GM13977 (cell line): ENCODE data around the gene ZNF207.
"Not testable (repeated sequence)": the region's sequence is repeated elsewhere in the genome, so short reads cannot be mapped to it uniquely, and the experiment has no call there.

Experiments
- DNase-seq: peaks from one replicate; pipeline ENCODE4 v3.0.0; 2012; ENCODE audit warnings: low spot score
- CTCF ChIP-seq: IDR thresholded peaks from 2 replicates; pipeline ENCODE4 v1.5.1; 2012; ENCODE audit warnings: mild to moderate bottlenecking, control low read depth; ENCODE audit not compliant: insufficient read depth; ENCODE audit errors: extremely low read depth, missing control alignments
- in situ Hi-C: fragments of 300-500 bp; cut with MboI; formaldehyde crosslinking; loops from one replicate; pipeline ENCODE4 v1.12.0; 2022; ENCODE audit warnings: low sequenced_read_pairs, low pct_unique_long_range_greater_than_20kb, mixed read lengths, inconsistent platforms; ENCODE audit not compliant: unreplicated experiment

The ZNF207 gene

DNA sequence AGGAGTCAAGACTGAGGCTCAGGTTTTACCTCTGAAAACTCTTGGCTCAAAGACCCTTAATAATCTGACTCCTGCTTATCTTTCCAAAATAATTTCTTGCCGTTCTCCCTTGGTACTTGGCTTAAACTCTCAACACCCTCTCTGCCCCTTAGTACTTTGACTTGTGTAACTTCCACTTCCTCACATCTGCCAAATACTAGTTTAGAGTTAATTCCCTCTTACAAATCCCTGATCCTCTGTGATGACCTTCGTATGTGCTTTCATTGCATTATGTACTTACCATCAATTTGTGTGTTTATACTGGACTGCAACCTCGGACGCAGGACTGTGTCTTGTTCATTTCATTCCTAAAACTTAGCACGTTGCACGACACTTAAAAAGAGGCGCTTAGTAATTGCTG, 35.2 kb downstream of the ZNF207 start:
- in situ Hi-C loops: no loop called here
- no peak for DNase-seq

DNA sequence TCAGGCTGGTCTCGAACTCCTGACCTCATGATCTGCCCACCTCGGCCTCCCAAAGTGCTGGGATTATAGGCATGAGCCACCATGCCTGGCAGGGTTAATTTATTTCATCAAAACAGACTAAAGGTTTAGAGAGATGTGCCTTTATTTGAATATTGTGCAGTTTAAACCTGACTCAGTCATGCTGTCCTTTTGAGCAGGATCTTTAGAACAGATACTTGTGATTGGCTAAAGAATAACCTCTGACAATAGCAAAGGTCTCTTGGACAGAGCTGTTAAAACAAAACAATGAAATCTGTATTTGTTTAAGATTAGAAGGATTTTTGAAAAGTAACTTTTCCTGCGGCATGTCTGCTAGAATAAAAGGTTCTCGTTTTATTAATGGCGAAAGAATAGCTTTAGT, 36.0 kb downstream of the ZNF207 start:
- no peak for DNase-seq
- in situ Hi-C loops: no loop called here
- no peak for TF ChIP-seq CTCF

More for the DNA sequence above, 35.2 kb downstream of the ZNF207 start:
- no peak for TF ChIP-seq CTCF

GRCh38 chr17:32386844-32387243, 36.9 kb downstream of the ZNF207 start:
- no peak for DNase-seq
- TF ChIP-seq CTCF: no peak
- in situ Hi-C loops: no loop called here

GRCh38 chr17:32388128-32388527, 38.2 kb downstream of the ZNF207 start:
- in situ Hi-C loops, DNase-seq: not testable (repeated sequence)

DNA sequence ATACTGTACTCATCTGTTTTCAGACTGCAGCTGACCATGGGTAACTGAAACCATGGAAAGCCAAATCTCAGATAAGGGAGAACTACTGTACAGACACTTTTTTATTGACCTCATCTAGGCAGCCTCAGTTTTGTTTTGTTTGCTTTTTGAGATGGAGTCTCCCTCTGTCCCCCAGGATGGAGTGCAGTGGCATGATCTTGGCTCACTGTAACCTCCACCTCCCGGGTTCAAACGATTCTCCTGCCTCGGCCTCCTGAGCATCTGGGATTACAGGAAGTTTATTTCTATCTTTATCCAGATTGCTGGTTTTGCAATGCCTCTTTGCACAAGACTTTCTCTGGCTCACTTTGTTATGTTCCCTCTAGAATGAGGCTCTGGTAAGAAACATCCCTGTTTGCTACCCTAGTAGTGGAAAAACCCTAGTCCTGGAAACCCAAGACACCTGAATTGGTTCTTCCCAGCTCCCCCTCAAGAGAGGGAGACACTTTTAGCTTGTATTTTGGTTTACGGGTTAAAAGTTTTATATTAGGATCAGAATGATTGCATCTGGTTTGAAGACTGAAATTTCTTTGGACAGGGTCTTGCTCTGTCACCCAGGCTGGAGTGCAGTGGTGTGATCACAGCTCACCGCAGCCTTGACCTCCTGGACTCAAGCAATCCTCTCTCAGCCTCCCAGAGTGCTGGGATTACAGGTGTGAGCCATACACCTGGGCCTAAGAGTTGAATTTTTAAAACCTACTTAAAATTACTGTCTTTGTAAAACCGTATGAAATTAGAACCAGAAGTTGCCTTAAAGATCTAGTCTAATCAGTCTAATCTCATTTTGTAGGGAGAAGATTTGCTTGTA, 38.9 kb downstream of the ZNF207 start:
- TF ChIP-seq CTCF: no peak
- DNase-seq: no peak
- in situ Hi-C loops: no loop called here

- DNase-seq: no peak
- in situ Hi-C loops: no loop called here
- TF ChIP-seq CTCF: no peak
Observed at GRCh38 chr17:32393904-32394303, 43.9 kb downstream of the ZNF207 start.

- no peak for DNase-seq
Observed at GRCh38 chr17:32396343-32396742, 46.4 kb downstream of the ZNF207 start.

More at GRCh38 chr17:32396343-32396742, 46.4 kb downstream of the ZNF207 start:
- no peak for TF ChIP-seq CTCF
- in situ Hi-C loops: no loop called here
